Tibial artery (tissue), 4 donors: ENCODE results near the gene BOD1L1.

Experiments
- DNase-seq, 2 donors: peaks; one replicate each; pipeline ENCODE4 v3.0.0-alpha.2; 2019
- H3K27ac ChIP-seq, 2 donors: fragments of 200-600 bp; sonication (generic) in 1 of 2; 1 replicate in 1 of 2; 2 replicates in 1 of 2; pipeline ENCODE4 v1.5.1; 2018 to 2019; ENCODE audit warnings: mild to moderate bottlenecking in 1 of 2
- H3K27me3 ChIP-seq, 2 donors: fragments of 200-600 bp; sonication (generic) in 1 of 2; one replicate each; pipeline versions ENCODE4 v1.5.1 to v1.6.0; 2016 to 2019
- H3K36me3 ChIP-seq, 3 donors: fragments of 200-600 bp; sonication (generic) in 2 of 3; one replicate each; pipeline ENCODE4 v1.5.1; 2016 to 2019; ENCODE audit warnings: mild to moderate bottlenecking in 2 of 3
- H3K4me1 ChIP-seq, 4 donors: fragments of 200-600 bp; sonication (generic) in 2 of 4; 1 replicate in 3 of 4; 2 replicates in 1 of 4; pipeline ENCODE4 v1.5.1; 2016 to 2019
- H3K4me3 ChIP-seq, 2 donors: fragments of 200-600 bp; sonication (generic) in 1 of 2; 1 replicate in 1 of 2; 2 replicates in 1 of 2; pipeline ENCODE4 v1.5.1; 2018 to 2019; ENCODE audit warnings: mild to moderate bottlenecking in 2 of 2
- H3K9me3 ChIP-seq, 3 donors: fragments of 200-600 bp; sonication (generic) in 1 of 3; one replicate each; pipeline ENCODE4 v1.5.1; 2016 to 2019
- CTCF ChIP-seq, 2 experiments: fragments of 200-600 bp in 1 of 2; fragments of 450-650 bp in 1 of 2; IDR thresholded peaks; one replicate each; pipeline ENCODE4 v1.5.1; 2017 to 2019; ENCODE audit warnings: antibody characterized with exemption in 2 of 2, mild to moderate bottlenecking in 1 of 2, moderate library complexity in 1 of 2
- intact Hi-C: fragments of 100-400 bp; cut with DNase I; formaldehyde crosslinking; loops from one replicate; pipeline ENCODE4 v1.15.0; 2023; ENCODE audit warnings: low total_unique reads

Gene BOD1L1

GRCh38 chr4:13528821-13529127 lies 98.8 kb downstream of the BOD1L1 start:
- Histone ChIP-seq H3K27ac (no peak overlapping the region), H3K9me3 (peaks cover 0 to 15% (median 13%) of the 10 kb centered on the region in 3 donors), H3K4me3 (no peak overlapping the region), H3K27me3 (peaks cover 6 to 98% of the 10 kb centered on the region in 2 donors), H3K4me1 (peaks cover 0 to 20% (median 16%) of the 10 kb centered on the region in 4 donors), H3K36me3 (peaks cover 0 to 3% (median 0%) of the 10 kb centered on the region in 3 donors)
- intact Hi-C loops: no loop called here
- DNase-seq: no peak
- TF ChIP-seq CTCF (IDR thresholded peaks at IDR 0.05): no peak

- no peak overlapping the region for H3K27ac ChIP-seq
- peaks cover 0 to 21% (median 17%) of the 10 kb centered on the region in 3 donors for H3K9me3 ChIP-seq
- no peak overlapping the region for H3K4me3 ChIP-seq
- peaks cover 6 to 98% of the 10 kb centered on the region in 2 donors for H3K27me3 ChIP-seq
- no peak for DNase-seq
- intact Hi-C loops: no loop called here
- TF ChIP-seq CTCF (IDR thresholded peaks at IDR 0.05): no peak
- H3K36me3 ChIP-seq: peaks cover 0 to 5% (median 0%) of the 10 kb centered on the region in 3 donors
- H3K4me1 ChIP-seq: peaks cover 0 to 20% (median 16%) of the 10 kb centered on the region in 4 donors
Observed at GRCh38 chr4:13527981-13528820, 99.3 kb downstream of the BOD1L1 start.

- Histone ChIP-seq H3K4me3 (no peak overlapping the region), H3K27ac (no peak overlapping the region), H3K4me1 (peaks cover 0 to 25% (median 18%) of the 10 kb centered on the region in 4 donors), H3K36me3 (peaks cover 0 to 5% (median 0%) of the 10 kb centered on the region in 3 donors), H3K27me3 (peaks cover 6 to 100% of the 10 kb centered on the region in 2 donors), H3K9me3 (peaks cover 0 to 23% (median 17%) of the 10 kb centered on the region in 3 donors)
- TF ChIP-seq CTCF (IDR thresholded peaks at IDR 0.05): no peak
- DNase-seq: no peak
- intact Hi-C loops: no loop called here
Observed at GRCh38 chr4:13527192-13527980, 100.1 kb downstream of the BOD1L1 start.

- intact Hi-C loops: no loop called here
- no peak for DNase-seq
- no peak overlapping the region for H3K27ac ChIP-seq
- H3K4me3 ChIP-seq: no peak overlapping the region
- H3K4me1 ChIP-seq: peaks cover 0 to 28% (median 19%) of the 10 kb centered on the region in 4 donors
- no peak for TF ChIP-seq CTCF (IDR thresholded peaks at IDR 0.05)
- peaks cover 6 to 99% of the 10 kb centered on the region in 2 donors for H3K27me3 ChIP-seq
- peaks cover 0 to 23% (median 17%) of the 10 kb centered on the region in 3 donors for H3K9me3 ChIP-seq
- peaks cover 0 to 5% (median 0%) of the 10 kb centered on the region in 3 donors for H3K36me3 ChIP-seq
Observed at GRCh38 chr4:13526658-13527057, 100.9 kb downstream of the BOD1L1 start.

GRCh38 chr4:13525606-13526281 lies 101.8 kb downstream of the BOD1L1 start:
- intact Hi-C loops: no loop called here
- Histone ChIP-seq H3K36me3 (peaks cover 0 to 5% (median 0%) of the 10 kb centered on the region in 3 donors), H3K4me1 (peaks cover 0 to 28% (median 19%) of the 10 kb centered on the region in 4 donors), H3K4me3 (no peak overlapping the region), H3K9me3 (peaks cover 0 to 23% (median 17%) of the 10 kb centered on the region in 3 donors), H3K27me3 (peaks cover 6 to 95% of the 10 kb centered on the region in 2 donors), H3K27ac (no peak overlapping the region)
- DNase-seq: no peak
- TF ChIP-seq CTCF (IDR thresholded peaks at IDR 0.05): no peak
